Measurements from ENCODE around the gene NUP62.
A peak's percentile ranks its signal among the peaks of the same experiment; 100 is the strongest.
"Not testable (repeated sequence)": the region's sequence is repeated elsewhere in the genome, so short reads cannot be mapped to it uniquely, and the experiment has no call there.

NUP62 gene

GRCh38 chr19:49926515-49926914 lies 2.8 kb downstream of the NUP62 start:
- no peak for DNase-seq (ENCODE audit: low read depth in 1 of 2, low spot score in 1 of 2)

- DNase-seq (ENCODE audit: low read depth in 1 of 2, low spot score in 1 of 2) = no peak
Observed at GRCh38 chr19:49925486-49925885, 3.8 kb downstream of the NUP62 start.

- DNase-seq (ENCODE audit: low read depth in 1 of 2, low spot score in 1 of 2) = not testable (repeated sequence)
Observed at GRCh38 chr19:49924881-49925210, 4.5 kb downstream of the NUP62 start.

GRCh38 chr19:49924004-49924880 lies 5.1 kb downstream of the NUP62 start:
- no peak for DNase-seq (ENCODE audit: low read depth in 1 of 2, low spot score in 1 of 2)

GRCh38 chr19:49923055-49924003 lies 6.0 kb downstream of the NUP62 start:
- no peak for DNase-seq (ENCODE audit: low read depth in 1 of 2, low spot score in 1 of 2)

GRCh38 chr19:49921871-49922795 lies 7.2 kb downstream of the NUP62 start:
- no peak for DNase-seq (ENCODE audit: low read depth in 1 of 2, low spot score in 1 of 2)

- no peak for DNase-seq (ENCODE audit: low read depth in 1 of 2, low spot score in 1 of 2)
Observed at GRCh38 chr19:49920624-49921363, 8.5 kb downstream of the NUP62 start.

- DNase-seq (ENCODE audit: low read depth in 1 of 2, low spot score in 1 of 2) = no peak
Observed at GRCh38 chr19:49918089-49918488, 11.2 kb downstream of the NUP62 start.

GRCh38 chr19:49916839-49917733 lies 12.2 kb downstream of the NUP62 start:
- no peak for DNase-seq (ENCODE audit: low read depth in 1 of 2, low spot score in 1 of 2)

- DNase-seq (ENCODE audit: low read depth in 1 of 2, low spot score in 1 of 2) = no peak
Observed at GRCh38 chr19:49915271-49915670, 14.0 kb downstream of the NUP62 start.

- no peak for DNase-seq (ENCODE audit: low read depth in 1 of 2, low spot score in 1 of 2)
Observed at GRCh38 chr19:49913720-49914119, 15.6 kb downstream of the NUP62 start.

- no peak for DNase-seq (ENCODE audit: low read depth in 1 of 2, low spot score in 1 of 2)
Observed at GRCh38 chr19:49912965-49913685, 16.2 kb downstream of the NUP62 start.

GRCh38 chr19:49911381-49912145 lies 17.7 kb downstream of the NUP62 start:
- peak in 1 of 2 donors; percentile 34 for DNase-seq (ENCODE audit: low read depth in 1 of 2, low spot score in 1 of 2)

- DNase-seq (ENCODE audit: low read depth in 1 of 2, low spot score in 1 of 2) = no peak
Observed at GRCh38 chr19:49910179-49910578, 19.1 kb downstream of the NUP62 start.

- no peak for DNase-seq (ENCODE audit: low read depth in 1 of 2, low spot score in 1 of 2)
Observed at GRCh38 chr19:49908480-49909420, 20.6 kb downstream of the NUP62 start.

GRCh38 chr19:49907745-49908446 lies 21.4 kb downstream of the NUP62 start:
- DNase-seq (ENCODE audit: low read depth in 1 of 2, low spot score in 1 of 2) = no peak
